ENCODE data around the gene NNAT.
A peak's percentile ranks its signal among the peaks of the same experiment; 100 is the strongest.

- TF ChIP-seq CTCF (IDR thresholded peaks at IDR 0.05; ENCODE audit: borderline replicate concordance, extremely low read depth, low read length, poor library complexity, severe bottlenecking) = peak; percentile 47
- TF ChIP-seq EZH2 (IDR thresholded peaks at IDR 0.05; ENCODE audit: borderline replicate concordance, low read depth, low read length, severe bottlenecking) = no peak
Observed at GRCh38 chr20:37543828-37544227, 22.8 kb downstream of the NNAT start.
